DOHH2 (cell line): ENCODE results near the gene KIRREL3.

Source experiments
- CTCF ChIP-seq: fragments of 200-600 bp; sonication (generic); IDR thresholded peaks from one replicate; pipeline ENCODE4 v1.5.1; 2014; ENCODE audit warnings: antibody characterized with exemption, mild to moderate bottlenecking, low read depth, low read length; ENCODE audit not compliant: poor library complexity, severe bottlenecking
- EZH2phosphoT487 ChIP-seq: fragments of 200-600 bp; sonication (generic); IDR thresholded peaks from 2 replicates; pipeline ENCODE4 v1.6.1; 2017; ENCODE audit warnings: borderline replicate concordance, mild to moderate bottlenecking, antibody characterized with exemption, low read length, moderate library complexity, mixed read lengths

- TF ChIP-seq CTCF (no peak), EZH2phosphoT487 (no peak)
Measured at GRCh38 chr11:126630488-126630887, 370.1 kb downstream of the KIRREL3 start.
